HEK293T (cell line): ENCODE data around the gene PIEZO2.

Experiments used
- CTCF ChIA-PET: fragments of 350-600 bp; formaldehyde crosslinking; extraction: SDS; loops from one replicate; lab custom pipeline; 2021; ENCODE audit warnings: antibody characterized with exemption, inconsistent platforms; lab: Yijun Ruan, JAX
- POLR2A ChIA-PET: fragments of 350-600 bp; formaldehyde crosslinking; extraction: SDS; loops from one replicate; lab custom pipeline; 2020; ENCODE audit warnings: antibody characterized with exemption, inconsistent platforms; lab: Yijun Ruan, JAX
- DNase-seq: peaks from one replicate; pipeline ENCODE4 v3.0.0; 2012; ENCODE audit warnings: mixed read lengths; ENCODE audit errors: extremely low spot score
- ARNT ChIP-seq: fragments of 450-650 bp; IDR thresholded peaks from 2 replicates; pipeline ENCODE4 v1.6.1; 2017; ENCODE audit warnings: mild to moderate bottlenecking
- BHLHE40 ChIP-seq: fragments of 450-650 bp; IDR thresholded peaks from 2 replicates; pipeline ENCODE4 v1.6.1; 2016; ENCODE audit warnings: mild to moderate bottlenecking, moderate library complexity, borderline replicate concordance
- CTBP1 ChIP-seq: fragments of 450-650 bp; IDR thresholded peaks from 2 replicates; pipeline ENCODE4 v1.6.1; 2016; ENCODE audit warnings: borderline replicate concordance
- ELF4 ChIP-seq: fragments of 450-650 bp; IDR thresholded peaks from 2 replicates; pipeline ENCODE4 v1.6.1; 2017; ENCODE audit warnings: antibody characterized with exemption
- FOXA1 ChIP-seq: fragments of 450-650 bp; IDR thresholded peaks from 2 replicates; pipeline ENCODE4 v1.6.1; 2016; ENCODE audit warnings: mild to moderate bottlenecking
- FOXK2 ChIP-seq: fragments of 450-650 bp; IDR thresholded peaks from 2 replicates; pipeline ENCODE4 v1.6.1; 2016; ENCODE audit warnings: mild to moderate bottlenecking
- FOXM1 ChIP-seq: fragments of 450-650 bp; IDR thresholded peaks from 2 replicates; pipeline ENCODE4 v1.6.1; 2017; ENCODE audit warnings: mild to moderate bottlenecking, borderline replicate concordance
- HDGF ChIP-seq: fragments of 450-650 bp; IDR thresholded peaks from 2 replicates; pipeline ENCODE4 v1.6.1; 2017; ENCODE audit warnings: antibody characterized with exemption, borderline replicate concordance
- L3MBTL2 ChIP-seq: fragments of 450-650 bp; conservative IDR thresholded peaks from 2 replicates; pipeline ENCODE4 v1.6.1; 2016; ENCODE audit warnings: mild to moderate bottlenecking
- LEF1 ChIP-seq: fragments of 450-650 bp; IDR thresholded peaks from 2 replicates; pipeline ENCODE4 v1.6.1; 2017; ENCODE audit warnings: mild to moderate bottlenecking, borderline replicate concordance
- NFRKB ChIP-seq: fragments of 450-650 bp; IDR thresholded peaks from 2 replicates; pipeline ENCODE4 v1.6.1; 2016; ENCODE audit warnings: mild to moderate bottlenecking, moderate library complexity
- PKNOX1 ChIP-seq: fragments of 450-650 bp; IDR thresholded peaks from 2 replicates; pipeline ENCODE4 v1.6.1; 2016
- SP1 ChIP-seq: fragments of 450-650 bp; IDR thresholded peaks from 2 replicates; pipeline ENCODE4 v1.6.1; 2017
- SUZ12 ChIP-seq: fragments of 450-650 bp; IDR thresholded peaks from 2 replicates; pipeline ENCODE4 v1.6.1; 2016; ENCODE audit warnings: mild to moderate bottlenecking
- TARDBP ChIP-seq: fragments of 450-650 bp; IDR thresholded peaks from 2 replicates; pipeline ENCODE4 v1.6.1; 2016
- ZNF384 ChIP-seq: fragments of 450-650 bp; IDR thresholded peaks from 2 replicates; pipeline ENCODE4 v1.6.1; 2016

Gene PIEZO2

GRCh38 chr18:11043694-11044093 lies 105.7 kb downstream of the PIEZO2 start:
- DNase-seq: no peak
- TF ChIP-seq TARDBP: no peak
- TF ChIP-seq SUZ12: no peak
- POLR2A ChIA-PET: no interaction called here
- CTCF ChIA-PET: no interaction called here

- ChIA-PET POLR2A (no interaction called here), CTCF (interaction anchor here (0.9 to 1.1 kb wide), 3 partner anchors 12 to 191 kb away, joined by 3 to 5 read pairs (median 3); no protein-coding TSS in a partner anchor)
- DNase-seq: no peak
- no peak for TF ChIP-seq SUZ12
- no peak for TF ChIP-seq ARNT
- no peak for TF ChIP-seq FOXM1
- no peak for TF ChIP-seq ELF4
- TF ChIP-seq TARDBP: no peak
- TF ChIP-seq CTBP1: no peak
- no peak for TF ChIP-seq L3MBTL2
- TF ChIP-seq FOXA1: no peak
- TF ChIP-seq HDGF: no peak
- TF ChIP-seq FOXK2: no peak
Observed at GRCh38 chr18:11042247-11042646, 107.1 kb downstream of the PIEZO2 start.

GRCh38 chr18:11040823-11041656 lies 108.3 kb downstream of the PIEZO2 start:
- POLR2A ChIA-PET: no interaction called here
- no peak for TF ChIP-seq HDGF
- TF ChIP-seq TARDBP: no peak
- TF ChIP-seq FOXK2: no peak
- TF ChIP-seq L3MBTL2: no peak
- TF ChIP-seq PKNOX1: no peak
- no peak for TF ChIP-seq FOXM1
- no peak for TF ChIP-seq BHLHE40
- TF ChIP-seq ZNF384: no peak
- no peak for TF ChIP-seq SP1
- no peak for TF ChIP-seq CTBP1
- TF ChIP-seq FOXA1: no peak
- no peak for TF ChIP-seq ARNT
- TF ChIP-seq NFRKB: no peak
- no peak for TF ChIP-seq LEF1
- no peak for TF ChIP-seq SUZ12
- peak; percentile 46 for DNase-seq
- CTCF ChIA-PET: interaction anchor here (0.6 to 0.9 kb wide), 3 partner anchors 14 to 190 kb away, joined by 3 read pairs; no protein-coding TSS in a partner anchor

GRCh38 chr18:11040359-11040758 lies 109.0 kb downstream of the PIEZO2 start:
- POLR2A ChIA-PET: no interaction called here
- no peak for DNase-seq

GRCh38 chr18:11037533-11038240 lies 111.7 kb downstream of the PIEZO2 start:
- DNase-seq: no peak
- TF ChIP-seq FOXM1 (no peak), TARDBP (no peak), CTBP1 (no peak), HDGF (no peak), FOXA1 (no peak), ARNT (no peak), ELF4 (no peak), FOXK2 (no peak), BHLHE40 (no peak), L3MBTL2 (no peak), SUZ12 (no peak), ZNF384 (no peak), PKNOX1 (no peak)
- ChIA-PET CTCF (no interaction called here), POLR2A (no interaction called here)

More at GRCh38 chr18:11040359-11040758, 109.0 kb downstream of the PIEZO2 start:
- TF ChIP-seq FOXK2 (no peak), SUZ12 (no peak), TARDBP (no peak), LEF1 (no peak), PKNOX1 (no peak), ARNT (no peak), ZNF384 (no peak), HDGF (no peak), ELF4 (no peak), FOXA1 (no peak), BHLHE40 (no peak), FOXM1 (no peak), SP1 (no peak), L3MBTL2 (no peak), CTBP1 (no peak), NFRKB (no peak)
- CTCF ChIA-PET: interaction anchor here (0.6 kb wide), 1 partner anchor 41 kb away, joined by 3 read pairs; no protein-coding TSS in a partner anchor
